SU-DHL-6 (cell line): ENCODE measurements around the gene ASB13.
"Not testable (repeated sequence)": the region's sequence is repeated elsewhere in the genome, so short reads cannot be mapped to it uniquely, and the experiment has no call there.

Experiments used
- H2AFZ ChIP-seq: fragments of 200-600 bp; sonication (generic); 2 replicates; pipeline ENCODE4 v1.6.1; 2014; ENCODE audit warnings: low read depth, mild to moderate bottlenecking, moderate library complexity, mixed read lengths, antibody characterized with exemption, low read length; ENCODE audit not compliant: severe bottlenecking
- H3F3A ChIP-seq: fragments of 200-600 bp; shearing (Covaris generic); 2 replicates; pipeline ENCODE4 v1.6.0; 2016; ENCODE audit warnings: antibody characterized with exemption, mild to moderate bottlenecking; ENCODE audit not compliant: insufficient read depth
- H3K27ac ChIP-seq: fragments of 200-600 bp; sonication (generic); 2 replicates; pipeline ENCODE4 v1.5.1; 2016; ENCODE audit warnings: low read depth, mild to moderate bottlenecking, low read length, moderate library complexity, mixed read lengths
- H3K27me3 ChIP-seq: fragments of 200-600 bp; sonication (generic), shearing (Covaris generic); 2 replicates; pipeline ENCODE4 v1.6.0; 2014; ENCODE audit warnings: mild to moderate bottlenecking, low read length
- H3K36me3 ChIP-seq: fragments of 200-600 bp; sonication (generic); 2 replicates; pipeline ENCODE4 v1.6.1; 2014; ENCODE audit warnings: mild to moderate bottlenecking, low read length, mixed read lengths
- H3K4me2 ChIP-seq: fragments of 300-600, 200-600 bp; shearing (Covaris generic), sonication (generic); 2 replicates; pipeline ENCODE4 v1.6.0; 2014; ENCODE audit warnings: low read length, low read depth, mild to moderate bottlenecking; ENCODE audit not compliant: poor library complexity, severe bottlenecking
- H3K4me3 ChIP-seq: fragments of 200-600 bp; sonication (generic); 2 replicates; pipeline ENCODE4 v1.5.1; 2014; ENCODE audit warnings: antibody characterized with exemption, low read length, mild to moderate bottlenecking, mixed read lengths; ENCODE audit not compliant: insufficient read depth, poor library complexity, severe bottlenecking
- H3K79me2 ChIP-seq: fragments of 200-600 bp; sonication (generic); 2 replicates; pipeline ENCODE4 v1.6.1; 2014; ENCODE audit warnings: mild to moderate bottlenecking, low read length, moderate library complexity; ENCODE audit not compliant: insufficient read depth
- H3K9ac ChIP-seq: fragments of 200-600 bp; sonication (generic); 2 replicates; pipeline ENCODE4 v1.7.0; 2014; ENCODE audit warnings: mild to moderate bottlenecking, low read length
- H3K9me2 ChIP-seq: fragments of 200-600 bp; sonication (generic); replicated peaks from 2 replicates; pipeline ENCODE4 v1.6.1; 2014; ENCODE audit warnings: low read length; ENCODE audit not compliant: insufficient read depth
- H3K9me3 ChIP-seq: fragments of 200-600 bp; sonication (generic); 2 replicates; pipeline ENCODE4 v1.6.1; 2014; ENCODE audit warnings: low read length, mixed read lengths; ENCODE audit not compliant: insufficient read depth
- H4K20me1 ChIP-seq: fragments of 200-600 bp; sonication (generic); 2 replicates; pipeline ENCODE4 v1.6.1; 2014; ENCODE audit warnings: low read depth, mild to moderate bottlenecking, antibody characterized with exemption, low read length, moderate library complexity, mixed read lengths
- EZH2phosphoT487 ChIP-seq: fragments of 200-600 bp; sonication (generic), shearing (Covaris generic); conservative IDR thresholded peaks from 2 replicates; pipeline ENCODE4 v1.6.1; 2018; ENCODE audit warnings: mild to moderate bottlenecking, antibody characterized with exemption, low read length, moderate library complexity, mixed read lengths
- TF ChIP-seq, protein P1 (sequence below): fragments of 200-600 bp; sonication (generic); IDR thresholded peaks from one replicate; pipeline ENCODE4 v1.5.1; 2017; ENCODE audit warnings: antibody characterized with exemption, mild to moderate bottlenecking, low read length, moderate library complexity; ENCODE audit not compliant: insufficient read depth, poor library complexity, severe bottlenecking

ASB13 gene

DNA sequence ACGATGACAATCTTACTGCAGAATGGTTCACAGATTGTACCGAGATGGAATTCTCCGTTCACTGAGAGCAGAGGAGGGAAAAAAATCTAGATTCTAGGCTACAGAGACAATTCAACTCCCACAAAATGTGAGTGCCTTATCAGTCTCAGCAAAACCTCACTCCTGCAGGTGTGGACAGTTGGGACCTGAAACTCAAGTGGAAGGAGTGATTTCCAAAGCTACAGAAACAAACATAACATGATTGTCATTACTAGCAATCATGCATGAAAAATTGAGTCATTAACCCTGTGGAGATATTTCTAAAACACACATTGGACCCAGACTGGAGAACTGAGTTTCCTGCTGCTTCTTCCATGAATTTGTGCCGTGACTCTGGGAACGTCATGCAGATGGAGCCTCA, 71.3 kb downstream of the ASB13 start:
- H2AFZ ChIP-seq = no peak overlapping the region
- H4K20me1 ChIP-seq = no peaks in the 10 kb centered on the region
- no peaks in the 10 kb centered on the region for H3K27me3 ChIP-seq
- TF ChIP-seq, protein P1, sequence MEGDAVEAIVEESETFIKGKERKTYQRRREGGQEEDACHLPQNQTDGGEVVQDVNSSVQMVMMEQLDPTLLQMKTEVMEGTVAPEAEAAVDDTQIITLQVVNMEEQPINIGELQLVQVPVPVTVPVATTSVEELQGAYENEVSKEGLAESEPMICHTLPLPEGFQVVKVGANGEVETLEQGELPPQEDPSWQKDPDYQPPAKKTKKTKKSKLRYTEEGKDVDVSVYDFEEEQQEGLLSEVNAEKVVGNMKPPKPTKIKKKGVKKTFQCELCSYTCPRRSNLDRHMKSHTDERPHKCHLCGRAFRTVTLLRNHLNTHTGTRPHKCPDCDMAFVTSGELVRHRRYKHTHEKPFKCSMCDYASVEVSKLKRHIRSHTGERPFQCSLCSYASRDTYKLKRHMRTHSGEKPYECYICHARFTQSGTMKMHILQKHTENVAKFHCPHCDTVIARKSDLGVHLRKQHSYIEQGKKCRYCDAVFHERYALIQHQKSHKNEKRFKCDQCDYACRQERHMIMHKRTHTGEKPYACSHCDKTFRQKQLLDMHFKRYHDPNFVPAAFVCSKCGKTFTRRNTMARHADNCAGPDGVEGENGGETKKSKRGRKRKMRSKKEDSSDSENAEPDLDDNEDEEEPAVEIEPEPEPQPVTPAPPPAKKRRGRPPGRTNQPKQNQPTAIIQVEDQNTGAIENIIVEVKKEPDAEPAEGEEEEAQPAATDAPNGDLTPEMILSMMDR = no peak
- no peak for TF ChIP-seq EZH2phosphoT487
- H3K79me2 ChIP-seq = no peaks in the 10 kb centered on the region
- no peaks in the 10 kb centered on the region for H3K36me3 ChIP-seq
- no peak overlapping the region for H3K4me2 ChIP-seq
- H3K27ac ChIP-seq = no peak overlapping the region
- no peaks in the 10 kb centered on the region for H3K9me2 ChIP-seq
- H3K9ac ChIP-seq = no peak overlapping the region
- H3F3A ChIP-seq = no peaks in the 10 kb centered on the region
- H3K4me3 ChIP-seq = no peak overlapping the region
- H3K9me3 ChIP-seq = no peaks in the 10 kb centered on the region

DNA sequence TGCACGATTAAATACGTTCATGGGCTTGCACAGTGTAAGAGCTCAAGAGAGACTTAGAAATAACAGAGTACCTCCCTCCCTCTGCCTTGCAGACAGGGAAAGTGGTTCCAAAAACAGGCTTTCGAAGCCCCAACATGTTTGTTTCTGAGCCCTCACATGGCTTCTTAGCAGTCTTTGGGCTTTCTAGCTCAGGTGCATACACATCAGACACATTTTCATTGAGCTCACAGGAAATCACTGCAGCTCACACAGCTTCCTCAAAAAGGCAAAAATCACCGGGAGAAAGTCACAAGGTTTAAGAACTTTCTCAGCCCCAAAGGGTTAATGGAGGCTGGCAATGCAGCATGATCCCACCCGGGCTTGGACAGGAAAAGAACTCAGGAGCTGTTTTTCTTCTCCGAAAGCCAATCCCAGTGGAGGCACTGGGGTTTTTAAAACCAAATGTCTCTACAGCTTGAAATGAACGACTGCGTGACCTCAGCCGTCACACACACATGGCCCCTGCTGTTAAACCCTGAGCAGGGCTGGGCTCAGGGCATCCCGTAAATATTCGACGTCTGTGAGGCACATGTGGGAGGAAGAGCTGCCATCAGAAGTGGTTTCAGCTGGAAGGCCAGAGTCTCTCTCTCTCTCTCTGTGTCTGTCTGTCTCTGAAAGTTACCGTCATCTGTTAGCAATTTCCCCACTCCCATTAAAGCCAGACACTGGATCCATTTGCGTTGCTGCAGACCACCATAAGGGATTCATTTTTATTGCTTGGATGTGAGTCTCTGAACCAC, 71.9 kb downstream of the ASB13 start:
- no peak overlapping the region for H3K4me2 ChIP-seq
- no peak overlapping the region for H3K27ac ChIP-seq
- TF ChIP-seq, protein P1 = no peak

DNA sequence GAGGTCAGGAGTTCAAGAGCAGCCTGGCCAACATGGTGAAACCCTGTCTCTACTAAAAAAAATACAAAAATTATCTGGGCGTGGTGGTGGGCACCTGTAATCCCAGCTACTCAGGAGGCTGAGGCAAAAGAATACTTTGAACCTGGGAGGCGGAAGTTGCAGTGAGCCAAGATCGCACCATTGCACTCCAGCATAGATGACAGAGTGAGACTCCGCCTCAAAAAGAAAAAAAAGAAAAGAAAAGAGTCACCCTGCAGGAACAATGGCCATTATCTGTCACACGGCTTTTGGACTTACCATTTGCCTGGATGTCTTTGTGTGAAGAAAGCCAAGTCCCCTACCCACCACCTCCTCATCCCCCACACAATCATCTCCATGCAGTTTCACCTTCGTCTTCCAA, 73.0 kb downstream of the ASB13 start:
- H3K9me3 ChIP-seq, H3K79me2 ChIP-seq, H4K20me1 ChIP-seq, H3K4me3 ChIP-seq, H3K4me2 ChIP-seq, H3F3A ChIP-seq, H3K27me3 ChIP-seq, H3K9me2 ChIP-seq, H3K27ac ChIP-seq, H3K9ac ChIP-seq, H3K36me3 ChIP-seq, H2AFZ ChIP-seq: not testable (repeated sequence)

More for the DNA sequence above, 71.9 kb downstream of the ASB13 start:
- Histone ChIP-seq H3K27me3 (no peaks in the 10 kb centered on the region), H3K9ac (no peak overlapping the region), H3K9me3 (no peaks in the 10 kb centered on the region), H4K20me1 (no peaks in the 10 kb centered on the region), H3K36me3 (no peaks in the 10 kb centered on the region), H3K9me2 (no peaks in the 10 kb centered on the region), H3F3A (no peaks in the 10 kb centered on the region), H2AFZ (no peak overlapping the region), H3K4me3 (no peak overlapping the region), H3K79me2 (no peaks in the 10 kb centered on the region)

DNA sequence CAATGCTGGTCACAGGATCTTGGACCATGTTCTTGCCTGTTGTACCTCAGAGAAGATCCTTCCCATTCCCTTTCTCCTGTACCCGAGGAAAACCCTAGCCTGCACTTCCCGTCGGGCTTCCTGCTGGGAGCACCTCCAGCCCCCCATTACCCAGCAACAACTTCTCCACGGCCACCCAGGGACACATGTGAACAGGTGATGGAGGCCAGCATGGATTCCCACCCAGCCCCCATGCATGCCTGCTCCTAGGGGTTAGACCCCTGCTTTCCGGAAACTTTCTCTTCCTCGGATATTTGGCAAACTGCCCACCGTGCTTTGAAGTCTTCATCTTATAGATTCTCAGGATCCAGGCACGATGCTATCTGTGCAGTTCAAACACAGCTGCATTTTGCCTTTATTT, 74.3 kb downstream of the ASB13 start:
- no peaks in the 10 kb centered on the region for H3K36me3 ChIP-seq
- H3K4me2 ChIP-seq = no peak overlapping the region
- no peaks in the 10 kb centered on the region for H3K9me3 ChIP-seq
- no peak for TF ChIP-seq EZH2phosphoT487
- TF ChIP-seq, protein P1 = no peak
- no peak overlapping the region for H3K27ac ChIP-seq
- no peaks in the 10 kb centered on the region for H4K20me1 ChIP-seq
- H3K9me2 ChIP-seq = no peaks in the 10 kb centered on the region
- H3F3A ChIP-seq = no peaks in the 10 kb centered on the region
- no peaks in the 10 kb centered on the region for H3K79me2 ChIP-seq
- no peaks in the 10 kb centered on the region for H3K27me3 ChIP-seq
- no peak overlapping the region for H2AFZ ChIP-seq
- H3K9ac ChIP-seq = no peak overlapping the region
- H3K4me3 ChIP-seq = no peak overlapping the region
